Adrenal gland (tissue), 12 donors: ENCODE measurements around the gene DPY19L2. TPM values are rescaled to one million over a fixed set of nuclear protein-coding genes. Genes with fewer than 3 reads are reported as not detected.
"Not testable (repeated sequence)": the region's sequence is repeated elsewhere in the genome, so short reads cannot be mapped to it uniquely, and the experiment has no call there.

Experiments used
- DNase-seq, 7 donors: peaks; one replicate each; pipeline ENCODE4 v3.0.0-alpha.2; 2019 to 2020
- H3K27ac ChIP-seq, 5 donors: fragments of 200-600 bp; sonication (generic) in 4 of 5; 1 replicate in 3 of 5; 2 replicates in 2 of 5; pipeline versions ENCODE4 v1.5.1 to v1.8.0; 2016 to 2020; ENCODE audit warnings: mild to moderate bottlenecking in 1 of 5
- H3K27me3 ChIP-seq: fragments of 200-600 bp; 2 replicates; pipeline ENCODE4 v1.8.0; 2021
- H3K36me3 ChIP-seq, 2 donors: fragments of 200-600 bp; replicated peaks in 1 of 2; 1 replicate in 1 of 2; 2 replicates in 1 of 2; pipeline versions ENCODE4 v1.5.1 to v1.8.0; 2018 to 2022
- H3K4me1 ChIP-seq, 2 donors: fragments of 200-600 bp; replicated peaks in 1 of 2; 1 replicate in 1 of 2; 2 replicates in 1 of 2; pipeline versions ENCODE4 v1.5.1 to v1.8.0; 2018 to 2021
- H3K4me3 ChIP-seq, 4 donors: fragments of 200-600 bp; sonication (generic) in 3 of 4; one replicate each; pipeline ENCODE4 v1.5.1; 2016 to 2018
- H3K9me3 ChIP-seq, 3 donors: fragments of 200-600 bp; sonication (generic) in 1 of 3; replicated peaks in 1 of 3; 1 replicate in 2 of 3; 2 replicates in 1 of 3; pipeline versions ENCODE4 v1.5.1 to v1.8.0; 2016 to 2021
- WGBS, 4 donors: extraction: QIAGEN DNeasy Blood & Tissue Kit in 2 of 4; methylation state at CpG; one replicate each; pipeline versions ENCODE4 v1.1.5 to v1.1.7; 2013 to 2017; 5-methylcytosine and 5-hydroxymethylcytosine counted together
- intact Hi-C, 2 donors: fragments of 100-400 bp; cut with DNase I; formaldehyde crosslinking; loops; one replicate each; pipeline versions ENCODE4 v1.14.1 to v1.15.0; 2022 to 2023
- polyA plus RNA-seq, 3 donors: library from polyadenylated mRNA; stranded (reverse); fragments of 200-250 nt in 2 of 3; fragments of 350-450 nt in 1 of 3; fragmentation: Illumina TruSeq in 1 of 3; extraction: RNeasy Lipid Tissue Mini Kit (QIAGEN cat#74804) in 1 of 3; gene quantifications; one replicate each; pipeline ENCODE4 v1.2.3, GENCODE V29; 2013 to 2014
- total RNA-seq, 9 donors: library from RNA; depleted of rRNA in 4 of 9; stranded (reverse); fragments of >200 nt in 4 of 9; fragments of 120-200 nt in 1 of 9; fragmentation: NEBNext Ultra II Directional in 1 of 9; extraction: Animal tissue kit (Norgen Biotek cat#: 25700) in 1 of 9; gene quantifications; one replicate each; pipeline versions ENCODE4 v1.1.0 to v1.2.4, GENCODE V29; 2013 to 2023
- donor health status: healthy with polysubstance abuse.
- donor health status: Bipolar disorder and iron deficiency.
- donor health status: DM: yes; HTN: yes; CAD: no.
- donor health status: DM: no; HTN: no; CAD: no.
- donor health status: DM: no; HTN: no; CAD: no.
- donor health status: DM: yes; HTN: yes; CAD: no.

The DPY19L2 gene
- total and polyA plus RNA-seq, 12 donors: 3.4 to 57.0 (median 14.5) TPM

DNA sequence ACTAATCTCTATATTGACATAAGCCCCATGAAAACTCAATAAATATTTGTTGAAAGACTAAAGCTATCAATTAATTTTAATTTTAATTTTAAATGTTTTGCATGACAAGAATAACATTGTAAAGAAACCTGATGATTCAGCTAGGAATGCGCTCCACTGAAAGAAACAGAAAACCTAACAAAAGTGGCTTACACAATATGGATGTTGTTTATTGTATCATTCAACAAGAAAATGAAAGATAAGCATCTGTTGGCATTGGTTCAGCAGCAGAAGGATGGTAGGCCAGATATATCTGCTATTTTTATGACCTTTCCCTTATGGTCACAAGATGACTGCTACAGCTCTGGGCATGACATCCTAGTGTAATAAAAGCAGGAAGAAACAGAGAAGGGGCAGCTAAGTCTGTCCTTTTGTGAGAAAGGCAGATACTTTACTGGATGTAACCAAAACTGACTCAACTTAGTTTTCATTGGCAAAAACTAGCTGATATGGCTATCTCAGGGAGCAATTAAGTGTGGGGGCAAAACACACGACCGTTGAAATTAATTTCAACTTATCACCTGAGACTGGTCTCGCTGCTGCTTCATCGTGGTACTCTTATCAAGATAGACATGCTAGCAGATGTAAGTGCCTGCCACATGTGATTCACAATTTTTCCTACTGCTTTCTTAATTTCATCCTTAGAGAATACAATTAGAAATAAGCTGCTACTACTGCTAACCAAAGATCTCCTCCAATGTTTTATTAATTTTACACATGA is 24.7 kb downstream of the DPY19L2 start:
- intact Hi-C loops, H3K9me3 ChIP-seq, H3K4me3 ChIP-seq, DNase-seq, H3K27ac ChIP-seq, H3K27me3 ChIP-seq, H3K4me1 ChIP-seq, H3K36me3 ChIP-seq: not testable (repeated sequence)
- 56 to 67% (median 60%) methylated on average over 5 of the region's 5 CpGs for WGBS, 4 donors

DNA sequence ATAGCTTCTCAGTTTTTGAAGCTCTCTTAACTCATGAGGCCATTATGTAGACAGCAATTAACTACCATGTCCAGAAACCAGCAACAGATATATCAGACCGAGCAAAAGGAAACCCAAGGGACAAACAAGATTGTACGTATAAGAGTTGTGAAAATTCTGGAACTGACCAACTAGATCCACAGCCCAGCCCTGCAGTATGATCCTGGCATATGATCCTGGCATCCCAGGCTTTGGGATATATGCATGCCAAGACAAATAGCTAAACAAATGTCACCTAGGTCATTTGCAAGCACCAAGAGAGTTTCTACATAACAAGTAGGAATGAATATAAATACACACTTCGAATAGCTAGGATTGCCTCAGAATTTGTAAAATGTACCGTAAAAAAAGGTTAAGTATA is 44.0 kb downstream of the DPY19L2 start:
- WGBS, 4 donors: 88 to 93% (median 91%) methylated on average over 4 of the region's 4 CpGs
- H3K36me3 ChIP-seq, H3K9me3 ChIP-seq, H3K27me3 ChIP-seq, H3K4me3 ChIP-seq, H3K27ac ChIP-seq, H3K4me1 ChIP-seq, intact Hi-C loops, DNase-seq: not testable (repeated sequence)

- DNase-seq, H3K27ac ChIP-seq, H3K9me3 ChIP-seq, H3K4me1 ChIP-seq, intact Hi-C loops, H3K36me3 ChIP-seq, H3K4me3 ChIP-seq, H3K27me3 ChIP-seq: not testable (repeated sequence)
- 50 to 100% (median 88%) methylated on average over 1 of the region's 1 CpG; no CpG with 5 or more reads in 1 of the 4 donors for WGBS, 4 donors
These were observed 52.7 kb downstream of the DPY19L2 start for GRCh38 chr12:63615544-63615943.

GRCh38 chr12:63611285-63611684 is 57.0 kb downstream of the DPY19L2 start:
- intact Hi-C loops, H3K4me3 ChIP-seq, H3K27me3 ChIP-seq, H3K27ac ChIP-seq, DNase-seq, H3K4me1 ChIP-seq, H3K9me3 ChIP-seq, H3K36me3 ChIP-seq: not testable (repeated sequence)
- WGBS, 4 donors: 75 to 96% (median 82%) methylated on average over 2 of the region's 2 CpGs

DNA sequence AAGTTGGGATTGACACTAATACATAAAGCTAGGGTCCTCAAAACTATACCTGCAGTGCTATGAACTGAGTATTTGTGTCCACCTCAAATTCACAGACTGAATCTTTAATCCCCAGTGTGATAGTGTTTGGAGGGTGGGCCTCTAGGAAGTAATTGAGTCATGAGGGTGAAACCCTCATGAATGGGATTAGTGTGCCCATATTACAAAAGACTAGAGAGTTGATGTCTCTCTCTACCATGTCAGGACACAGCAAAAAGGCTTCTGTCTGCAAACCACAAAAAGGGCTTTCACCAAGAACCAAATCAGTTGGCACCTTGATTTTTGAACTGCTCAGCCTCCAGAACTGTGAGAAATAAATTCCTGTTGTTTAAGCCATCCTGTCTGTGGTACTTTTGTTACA is 59.0 kb downstream of the DPY19L2 start:
- H3K4me1 ChIP-seq, DNase-seq, H3K27me3 ChIP-seq, H3K9me3 ChIP-seq, intact Hi-C loops, H3K36me3 ChIP-seq, H3K27ac ChIP-seq, H3K4me3 ChIP-seq: not testable (repeated sequence)

GRCh38 chr12:63604985-63605384 is 63.3 kb downstream of the DPY19L2 start:
- intact Hi-C loops, H3K36me3 ChIP-seq, H3K9me3 ChIP-seq, H3K4me1 ChIP-seq, H3K27me3 ChIP-seq, DNase-seq, H3K27ac ChIP-seq, H3K4me3 ChIP-seq: not testable (repeated sequence)
- WGBS, 4 donors: 76 to 99% (median 94%) methylated on average over 3 of the region's 3 CpGs

DNA sequence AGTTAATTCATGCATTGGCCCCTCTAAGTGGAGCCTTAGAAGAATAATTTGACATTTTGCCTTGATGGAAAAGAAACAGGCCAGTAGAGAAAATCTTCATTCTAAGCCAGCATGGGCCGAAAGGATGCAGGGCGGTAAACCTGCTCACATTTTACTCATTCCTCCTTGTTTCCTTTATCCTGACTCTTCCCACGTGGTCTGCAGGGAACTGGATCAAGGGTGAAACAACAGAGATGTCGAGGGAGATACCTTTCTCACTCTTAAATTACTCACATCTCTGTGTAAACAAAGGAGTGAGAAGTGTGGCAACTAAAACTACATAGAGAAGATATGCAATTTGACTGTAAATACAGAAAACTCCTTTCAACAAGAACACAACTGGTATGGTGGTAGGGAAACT is 73.5 kb downstream of the DPY19L2 start:
- H3K27ac ChIP-seq, H3K36me3 ChIP-seq, DNase-seq, H3K9me3 ChIP-seq, H3K4me1 ChIP-seq, intact Hi-C loops, H3K4me3 ChIP-seq, H3K27me3 ChIP-seq: not testable (repeated sequence)
- 67 to 80% (median 77%) methylated on average over 4 of the region's 4 CpGs for WGBS, 4 donors

- H3K4me1 ChIP-seq, H3K36me3 ChIP-seq, intact Hi-C loops, DNase-seq, H3K27me3 ChIP-seq, H3K27ac ChIP-seq, H3K9me3 ChIP-seq, H3K4me3 ChIP-seq: not testable (repeated sequence)
- WGBS, 4 donors: 92 to 96% (median 94%) methylated on average over 3 of the region's 3 CpGs
These were observed 83.9 kb downstream of the DPY19L2 start for GRCh38 chr12:63584426-63584825.

- H3K4me3 ChIP-seq, DNase-seq, intact Hi-C loops, H3K4me1 ChIP-seq, H3K9me3 ChIP-seq, H3K36me3 ChIP-seq, H3K27ac ChIP-seq, H3K27me3 ChIP-seq: not testable (repeated sequence)
- 83 to 92% (median 85%) methylated on average over 1 of the region's 1 CpG for WGBS, 4 donors
These were observed 85.0 kb downstream of the DPY19L2 start for GRCh38 chr12:63583289-63583688.

GRCh38 chr12:63577631-63578030 is 90.7 kb downstream of the DPY19L2 start:
- H3K36me3 ChIP-seq, H3K27ac ChIP-seq, intact Hi-C loops, DNase-seq, H3K27me3 ChIP-seq, H3K9me3 ChIP-seq, H3K4me1 ChIP-seq, H3K4me3 ChIP-seq: not testable (repeated sequence)
- 78 to 85% (median 79%) methylated on average over 2 of the region's 2 CpGs for WGBS, 4 donors

- DNase-seq, H3K27me3 ChIP-seq, H3K27ac ChIP-seq, intact Hi-C loops, H3K4me1 ChIP-seq, H3K36me3 ChIP-seq, H3K4me3 ChIP-seq, H3K9me3 ChIP-seq: not testable (repeated sequence)
- 96 to 100% (median 97%) methylated on average over 2 to 4 of the region's 4 CpGs for WGBS, 4 donors
These were observed 96.3 kb downstream of the DPY19L2 start for GRCh38 chr12:63572038-63572437.
